Duodenal mucosa (tissue), 2 donors: ENCODE results near the gene C15orf62.

Experiments
- H3K27ac ChIP-seq: one replicate; pipeline ENCODE4 v1.7.0; 2013; ENCODE audit warnings: low read depth, low read length
- H3K27me3 ChIP-seq, 2 donors: one replicate each; pipeline ENCODE4 v1.7.0; 2013; ENCODE audit warnings: low read length in 2 of 2, control low read depth in 1 of 2; ENCODE audit not compliant: insufficient read depth in 2 of 2, control insufficient read depth in 1 of 2
- H3K36me3 ChIP-seq, 2 donors: one replicate each; pipeline ENCODE4 v1.7.0; 2013; ENCODE audit warnings: low read length in 2 of 2, control low read depth in 1 of 2; ENCODE audit not compliant: insufficient read depth in 2 of 2, control insufficient read depth in 1 of 2
- H3K4me1 ChIP-seq, 2 donors: one replicate each; pipeline ENCODE4 v1.7.0; 2013; ENCODE audit warnings: low read length in 2 of 2, control low read depth in 1 of 2; ENCODE audit not compliant: insufficient read depth in 2 of 2, control insufficient read depth in 1 of 2
- H3K4me3 ChIP-seq, 2 donors: one replicate each; pipeline ENCODE4 v1.7.0; 2013; ENCODE audit warnings: low read length in 2 of 2, low read depth in 1 of 2
- H3K9ac ChIP-seq, 2 donors: one replicate each; pipeline ENCODE4 v1.7.0; 2013; ENCODE audit warnings: low read length in 2 of 2, low read depth in 1 of 2
- H3K9me3 ChIP-seq, 2 donors: one replicate each; pipeline ENCODE4 v1.7.0; 2013; ENCODE audit warnings: low read length in 2 of 2, control low read depth in 1 of 2; ENCODE audit not compliant: control insufficient read depth in 1 of 2

Gene C15orf62

GRCh38 chr15:40754883-40755811, 14.6 kb upstream of the C15orf62 start, which contains the start of gene RMDN3:
TSS of gene RMDN3 (minus strand) at chr15:40755254. CDS start at chr15:40754783, 471 bp downstream.
- H3K27ac ChIP-seq, result peak within 1 kb of the TSS; percentile 61
- H3K27me3 ChIP-seq, result peaks cover 0 to 1% of the 10 kb centered on the region in 2 donors
- H3K36me3 ChIP-seq, result peaks cover 5 to 17% of the 10 kb centered on the region in 2 donors
- H3K9ac ChIP-seq, result peak within 1 kb of the TSS; percentile 81 to 92
- no peaks in the 10 kb centered on the region for H3K9me3 ChIP-seq
- peak within 1 kb of the TSS; percentile 78 to 95 for H3K4me3 ChIP-seq
- H3K4me1 ChIP-seq, result peaks cover 28 to 35% of the 10 kb centered on the region in 2 donors

- peaks cover 0 to 4% of the 10 kb centered on the region in 2 donors for H3K27me3 ChIP-seq
- H3K4me3 ChIP-seq, result peak overlapping the region; percentile 78 to 95
- peak overlapping the region; percentile 81 to 92 for H3K9ac ChIP-seq
- H3K36me3 ChIP-seq, result peaks cover under 1 to 12% of the 10 kb centered on the region in 2 donors
- no peak overlapping the region for H3K27ac ChIP-seq
- H3K4me1 ChIP-seq, result peaks cover 23 to 29% of the 10 kb centered on the region in 2 donors
- no peaks in the 10 kb centered on the region for H3K9me3 ChIP-seq
Measured at GRCh38 chr15:40755812-40756208, 14.0 kb upstream of the C15orf62 start.

GRCh38 chr15:40756938-40757337, 12.8 kb upstream of the C15orf62 start:
- Histone ChIP-seq H3K9ac (no peak overlapping the region), H3K27ac (no peak overlapping the region), H3K4me3 (no peak overlapping the region), H3K27me3 (peaks cover 0 to 4% of the 10 kb centered on the region in 2 donors), H3K9me3 (no peaks in the 10 kb centered on the region), H3K36me3 (peaks cover 0 to 3% of the 10 kb centered on the region in 2 donors), H3K4me1 (peaks cover 11 to 18% of the 10 kb centered on the region in 2 donors)

DNA sequence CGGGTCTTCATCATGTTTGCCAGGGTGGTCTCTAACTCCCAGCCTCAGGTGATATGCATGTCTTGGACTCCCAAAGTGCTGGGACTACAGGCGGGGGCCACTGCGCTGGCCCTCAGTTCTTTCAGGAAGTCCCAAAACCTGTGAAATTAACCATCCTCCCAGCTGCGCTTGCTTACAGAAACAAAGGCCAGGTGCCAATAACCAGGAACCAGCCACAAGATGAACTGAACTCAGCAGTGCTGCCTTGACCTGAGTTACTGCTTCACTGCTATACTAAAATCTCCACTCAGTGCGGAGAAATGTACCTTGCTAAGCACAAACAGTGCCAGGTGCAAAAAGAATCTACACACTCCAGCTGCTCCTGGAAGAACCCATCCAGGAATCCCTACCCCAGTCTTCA, 9.8 kb upstream of the C15orf62 start:
- Histone ChIP-seq H3K9ac (no peak overlapping the region), H3K27me3 (peaks cover 0 to 4% of the 10 kb centered on the region in 2 donors), H3K4me3 (no peak overlapping the region), H3K27ac (no peak overlapping the region), H3K36me3 (no peaks in the 10 kb centered on the region), H3K9me3 (no peaks in the 10 kb centered on the region), H3K4me1 (peaks cover 12 to 27% of the 10 kb centered on the region in 2 donors)

DNA sequence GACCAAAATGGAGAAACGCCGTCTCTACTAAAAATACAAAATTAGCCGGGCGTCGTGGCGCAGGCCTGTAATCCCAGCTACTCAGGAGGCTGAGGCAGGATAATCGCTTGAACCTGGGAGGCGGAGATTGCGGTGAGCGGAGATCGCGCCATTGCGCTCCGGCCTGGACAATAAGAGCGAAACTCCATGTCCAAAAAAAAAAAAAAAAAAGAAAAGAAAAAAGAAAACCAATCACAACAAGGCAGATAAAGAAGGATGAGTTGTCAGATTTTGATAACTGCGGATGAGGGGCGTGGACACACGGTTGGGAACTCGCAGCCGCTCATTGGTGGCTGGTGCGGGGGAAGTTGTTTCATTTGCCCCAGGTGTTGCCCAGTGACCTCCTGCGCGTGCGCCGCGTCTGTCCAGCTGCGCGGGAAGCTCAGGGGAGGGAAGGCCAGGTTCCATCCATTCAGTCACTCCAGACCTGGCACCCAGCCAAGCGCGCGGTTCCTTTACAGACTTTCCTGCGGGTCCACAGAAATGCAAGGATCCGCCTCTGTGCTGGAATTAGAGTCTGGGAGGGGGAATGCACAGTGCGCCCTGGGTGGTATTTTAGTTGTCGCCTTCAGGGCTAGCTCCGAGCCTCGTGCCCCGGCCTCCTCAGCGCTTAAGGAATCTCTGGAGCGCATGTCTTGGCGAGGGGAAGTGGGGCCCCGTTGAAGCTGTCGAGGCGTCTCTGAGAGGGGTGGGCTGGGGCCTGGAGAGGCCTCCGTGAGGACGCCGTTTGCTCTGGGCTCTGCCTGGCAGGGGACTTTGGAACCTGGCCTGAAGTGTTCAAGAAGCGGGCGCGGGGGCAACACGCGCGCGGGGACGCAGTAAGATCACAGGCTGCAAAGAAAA, 6.6 kb upstream of the C15orf62 start:
- H3K4me3 ChIP-seq, result peak overlapping the region; percentile 79 to 81
- H3K36me3 ChIP-seq, result peaks cover 0 to 17% of the 10 kb centered on the region in 2 donors
- H3K4me1 ChIP-seq, result peaks cover 38 to 45% of the 10 kb centered on the region in 2 donors
- H3K27me3 ChIP-seq, result peaks cover 0 to 4% of the 10 kb centered on the region in 2 donors
- peak overlapping the region; percentile 76 to 79 for H3K9ac ChIP-seq
- no peaks in the 10 kb centered on the region for H3K9me3 ChIP-seq
- peak overlapping the region; percentile 85 for H3K27ac ChIP-seq

- peak within 1 kb of the TSS; percentile 79 to 81 for H3K4me3 ChIP-seq
- peak within 1 kb of the TSS; percentile 85 for H3K27ac ChIP-seq
- peaks cover 0 to 4% of the 10 kb centered on the region in 2 donors for H3K27me3 ChIP-seq
- H3K9me3 ChIP-seq, result no peaks in the 10 kb centered on the region
- H3K4me1 ChIP-seq, result peaks cover 46 to 53% of the 10 kb centered on the region in 2 donors
- H3K36me3 ChIP-seq, result peaks cover 0 to 17% of the 10 kb centered on the region in 2 donors
- peak within 1 kb of the TSS; percentile 76 to 79 for H3K9ac ChIP-seq
Measured at GRCh38 chr15:40763801-40764628, 5.8 kb upstream of the C15orf62 start, which contains the start of gene GCHFR. TSS of gene GCHFR (plus strand) at chr15:40764068. CDS start at chr15:40764181, 113 bp downstream.

GRCh38 chr15:40764629-40765103, 5.1 kb upstream of the C15orf62 start:
- H3K27ac ChIP-seq, result peak overlapping the region; percentile 85
- H3K9ac ChIP-seq, result peak overlapping the region; percentile 76 to 79
- peaks cover 0 to 17% of the 10 kb centered on the region in 2 donors for H3K36me3 ChIP-seq
- H3K4me1 ChIP-seq, result peaks cover 53 to 60% of the 10 kb centered on the region in 2 donors
- H3K9me3 ChIP-seq, result no peaks in the 10 kb centered on the region
- peak overlapping the region; percentile 79 to 81 for H3K4me3 ChIP-seq
- H3K27me3 ChIP-seq, result peaks cover 0 to 4% of the 10 kb centered on the region in 2 donors

GRCh38 chr15:40766194-40766815, 3.5 kb upstream of the C15orf62 start:
- peaks cover 0 to 17% of the 10 kb centered on the region in 2 donors for H3K36me3 ChIP-seq
- no peak overlapping the region for H3K9ac ChIP-seq
- H3K27ac ChIP-seq, result no peak overlapping the region
- no peaks in the 10 kb centered on the region for H3K9me3 ChIP-seq
- H3K4me1 ChIP-seq, result peaks cover 67 to 73% of the 10 kb centered on the region in 2 donors
- H3K4me3 ChIP-seq, result no peak overlapping the region
- H3K27me3 ChIP-seq, result no peaks in the 10 kb centered on the region
